ENCODE measurements around the gene LAMP5.

Gene LAMP5

DNA sequence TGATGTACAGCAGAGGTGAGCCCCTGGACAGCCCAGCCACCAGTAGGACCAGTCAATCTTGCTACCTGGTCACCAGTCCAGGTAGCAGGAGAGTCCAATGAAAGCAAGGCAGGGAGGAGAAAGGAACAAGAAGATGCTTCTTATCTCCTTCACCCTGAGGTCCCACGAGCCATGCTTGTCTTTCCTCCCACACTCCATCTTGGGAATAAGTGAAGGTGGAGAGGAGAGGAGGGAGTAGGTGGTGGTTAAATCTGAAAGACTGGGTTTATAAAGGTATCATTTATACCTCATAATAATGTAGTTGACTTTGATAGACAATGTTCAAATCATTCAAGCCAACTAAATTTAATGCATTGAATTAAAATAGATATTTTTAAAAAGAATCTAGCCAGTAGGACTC is 35.9 kb downstream of the LAMP5 start:
- H3K27ac ChIP-seq (ENCODE audit: low read length) = no peak overlapping the region
- no peaks in the 10 kb centered on the region for H3K27me3 ChIP-seq (ENCODE audit: control insufficient read depth, insufficient read depth, low read length)
- H3K9me3 ChIP-seq (ENCODE audit: control insufficient read depth, low read depth, low read length) = no peaks in the 10 kb centered on the region
- no peaks in the 10 kb centered on the region for H3K36me3 ChIP-seq (ENCODE audit: control insufficient read depth, low read depth, low read length)
- no peak overlapping the region for H3K9ac ChIP-seq (ENCODE audit: low read length)
- H3K4me3 ChIP-seq (ENCODE audit: low read length) = no peak overlapping the region
- no peaks in the 10 kb centered on the region for H3K4me1 ChIP-seq (ENCODE audit: control insufficient read depth, low read depth, low read length)

DNA sequence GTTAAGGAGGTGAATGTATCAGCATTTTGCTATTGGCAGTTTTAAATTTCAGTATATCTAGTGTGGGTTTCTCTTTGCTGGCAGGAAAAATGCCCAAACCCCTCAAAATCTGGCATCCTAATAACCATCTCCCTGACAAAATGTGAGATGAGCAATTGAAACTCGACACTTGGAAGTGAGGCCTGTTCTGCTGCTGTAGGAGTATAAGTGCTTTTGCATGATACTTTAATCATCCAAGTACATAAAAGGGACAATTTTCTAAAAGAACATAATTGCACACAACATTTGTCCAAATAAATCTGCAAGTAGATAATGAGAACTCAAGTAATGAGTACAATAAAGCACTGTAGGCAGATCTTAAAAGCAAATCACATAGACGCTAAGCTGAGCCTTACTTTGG is 36.5 kb downstream of the LAMP5 start:
- no peaks in the 10 kb centered on the region for H3K27me3 ChIP-seq (ENCODE audit: control insufficient read depth, insufficient read depth, low read length)
- H3K4me3 ChIP-seq (ENCODE audit: low read length) = no peak overlapping the region
- H3K4me1 ChIP-seq (ENCODE audit: control insufficient read depth, low read depth, low read length) = no peaks in the 10 kb centered on the region
- H3K9me3 ChIP-seq (ENCODE audit: control insufficient read depth, low read depth, low read length) = no peaks in the 10 kb centered on the region
- H3K9ac ChIP-seq (ENCODE audit: low read length) = no peak overlapping the region
- H3K36me3 ChIP-seq (ENCODE audit: control insufficient read depth, low read depth, low read length) = no peaks in the 10 kb centered on the region
- H3K27ac ChIP-seq (ENCODE audit: low read length) = no peak overlapping the region

DNA sequence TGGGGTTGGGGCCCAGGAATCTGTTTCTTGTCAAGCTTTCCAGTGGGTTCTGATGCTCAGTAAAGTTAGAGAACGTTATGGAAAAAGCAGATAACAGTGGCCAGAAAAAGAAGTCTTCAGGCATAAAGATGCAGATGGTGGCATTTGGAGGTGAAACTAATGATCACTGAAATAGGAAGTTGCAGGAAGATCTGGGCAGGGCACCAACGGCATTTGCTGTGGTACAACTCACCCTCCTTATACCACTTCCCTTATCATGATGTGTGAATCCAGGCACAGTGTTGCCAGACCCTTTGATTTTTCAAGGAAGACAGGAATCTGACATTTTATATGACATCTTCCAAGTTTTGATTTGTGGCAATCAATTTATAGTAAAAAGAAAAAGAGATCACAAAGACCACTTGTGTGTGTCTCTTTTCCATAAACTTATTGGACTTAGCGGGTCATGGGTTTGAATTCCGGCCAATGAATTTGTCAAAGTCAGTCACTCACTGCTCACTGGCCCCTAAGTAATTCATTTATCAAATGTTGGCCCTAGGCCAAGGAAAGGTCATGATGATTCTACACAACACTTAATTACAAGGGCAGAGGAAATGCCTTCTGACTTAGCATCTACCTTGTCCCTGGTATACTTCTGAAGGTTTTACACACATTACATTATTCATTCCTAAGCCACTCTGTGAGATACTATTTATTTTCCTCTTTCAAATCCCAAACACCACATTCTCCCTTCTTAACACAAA is 37.6 kb downstream of the LAMP5 start:
- no peak overlapping the region for H3K27ac ChIP-seq (ENCODE audit: low read length)
- H3K4me1 ChIP-seq (ENCODE audit: control insufficient read depth, low read depth, low read length) = no peaks in the 10 kb centered on the region
- H3K4me3 ChIP-seq (ENCODE audit: low read length) = no peak overlapping the region
- no peaks in the 10 kb centered on the region for H3K27me3 ChIP-seq (ENCODE audit: control insufficient read depth, insufficient read depth, low read length)
- H3K9ac ChIP-seq (ENCODE audit: low read length) = no peak overlapping the region
- H3K36me3 ChIP-seq (ENCODE audit: control insufficient read depth, low read depth, low read length) = no peaks in the 10 kb centered on the region
- H3K9me3 ChIP-seq (ENCODE audit: control insufficient read depth, low read depth, low read length) = no peaks in the 10 kb centered on the region

DNA sequence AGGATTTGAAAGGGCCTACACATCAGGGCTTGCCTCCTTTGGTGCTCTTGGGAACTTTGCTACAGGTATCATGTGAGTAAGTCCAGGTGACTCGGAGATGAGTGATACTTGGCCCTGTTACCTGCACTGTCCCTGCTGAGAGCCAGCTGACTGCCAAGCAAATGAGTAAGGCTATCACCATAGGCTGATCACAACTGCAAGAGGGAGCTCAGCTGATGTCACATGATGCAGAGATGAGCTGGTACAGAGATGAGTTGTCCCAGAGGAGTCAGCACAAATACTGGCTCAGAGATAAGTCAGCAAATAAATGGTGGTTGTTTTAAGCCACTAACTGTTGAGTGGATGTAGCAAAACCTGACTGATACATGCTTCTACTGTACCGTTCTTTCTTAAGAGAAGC is 41.4 kb downstream of the LAMP5 start:
- no peak overlapping the region for H3K4me3 ChIP-seq (ENCODE audit: low read length)
- no peaks in the 10 kb centered on the region for H3K27me3 ChIP-seq (ENCODE audit: control insufficient read depth, insufficient read depth, low read length)
- no peak overlapping the region for H3K27ac ChIP-seq (ENCODE audit: low read length)
- no peaks in the 10 kb centered on the region for H3K9me3 ChIP-seq (ENCODE audit: control insufficient read depth, low read depth, low read length)
- H3K4me1 ChIP-seq (ENCODE audit: control insufficient read depth, low read depth, low read length) = no peaks in the 10 kb centered on the region
- H3K36me3 ChIP-seq (ENCODE audit: control insufficient read depth, low read depth, low read length) = no peaks in the 10 kb centered on the region
- H3K9ac ChIP-seq (ENCODE audit: low read length) = no peak overlapping the region

DNA sequence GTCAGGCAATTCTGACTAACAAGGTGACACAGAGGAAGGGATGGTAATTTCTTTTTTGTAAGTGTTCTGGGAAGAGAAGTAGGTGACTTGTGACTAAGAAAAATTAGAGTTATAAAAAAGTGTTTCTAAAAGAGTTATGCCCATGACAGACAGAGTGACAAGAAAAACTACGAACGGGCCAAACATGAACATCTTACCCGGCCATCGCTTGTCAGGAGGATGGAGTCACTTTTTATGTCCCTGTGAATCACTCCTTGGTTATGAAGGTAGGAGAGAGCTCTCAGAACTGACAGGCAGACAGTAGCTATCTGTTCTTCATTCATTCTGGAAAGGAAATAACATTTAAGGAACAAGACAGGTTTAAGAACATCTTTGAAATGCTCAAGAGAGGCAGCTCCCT is 43.0 kb downstream of the LAMP5 start:
- Histone ChIP-seq H3K27ac (ENCODE audit: low read length) (no peak overlapping the region), H3K9ac (ENCODE audit: low read length) (no peak overlapping the region), H3K9me3 (ENCODE audit: control insufficient read depth, low read depth, low read length) (no peaks in the 10 kb centered on the region), H3K4me3 (ENCODE audit: low read length) (no peak overlapping the region), H3K4me1 (ENCODE audit: control insufficient read depth, low read depth, low read length) (no peaks in the 10 kb centered on the region), H3K27me3 (ENCODE audit: control insufficient read depth, insufficient read depth, low read length) (no peaks in the 10 kb centered on the region), H3K36me3 (ENCODE audit: control insufficient read depth, low read depth, low read length) (no peaks in the 10 kb centered on the region)

DNA sequence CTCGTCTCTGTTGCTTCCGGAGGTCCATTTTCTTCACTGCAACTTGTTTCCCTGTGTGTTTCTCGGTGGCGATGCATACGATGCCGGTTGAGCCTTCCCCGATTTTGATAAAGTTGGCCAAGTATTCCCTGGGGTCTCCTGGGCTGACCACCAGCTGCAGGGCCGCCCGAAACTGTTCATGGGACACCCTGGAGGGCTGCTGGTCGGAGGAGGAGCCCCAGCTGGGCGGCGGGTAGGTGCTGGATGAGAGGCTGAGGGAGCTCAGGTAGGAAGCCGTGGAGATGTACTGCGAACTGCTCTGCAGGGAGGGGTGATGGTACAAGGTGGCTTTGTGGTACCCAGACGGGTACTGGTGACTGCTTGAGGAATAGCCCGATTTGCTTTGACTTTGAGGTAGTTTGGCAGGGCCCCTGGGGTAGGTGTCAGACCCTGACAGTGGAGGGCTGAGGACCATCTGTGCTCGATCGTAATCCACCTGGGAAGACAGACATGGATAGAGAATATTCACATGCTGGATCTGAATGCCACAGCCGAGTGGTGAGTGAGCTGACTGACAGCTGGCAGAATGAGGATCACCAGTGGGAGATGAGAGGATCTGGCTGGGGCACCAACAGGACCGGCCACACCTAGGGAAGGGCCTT is 51.6 kb downstream of the LAMP5 start:
- Histone ChIP-seq H3K9me3 (ENCODE audit: control insufficient read depth, low read depth, low read length) (no peaks in the 10 kb centered on the region), H3K4me3 (ENCODE audit: low read length) (no peak overlapping the region), H3K4me1 (ENCODE audit: control insufficient read depth, low read depth, low read length) (peaks cover under 1% of the 10 kb centered on the region), H3K36me3 (ENCODE audit: control insufficient read depth, low read depth, low read length) (no peaks in the 10 kb centered on the region), H3K27me3 (ENCODE audit: control insufficient read depth, insufficient read depth, low read length) (peaks cover 8% of the 10 kb centered on the region), H3K9ac (ENCODE audit: low read length) (no peak overlapping the region), H3K27ac (ENCODE audit: low read length) (no peak overlapping the region)

DNA sequence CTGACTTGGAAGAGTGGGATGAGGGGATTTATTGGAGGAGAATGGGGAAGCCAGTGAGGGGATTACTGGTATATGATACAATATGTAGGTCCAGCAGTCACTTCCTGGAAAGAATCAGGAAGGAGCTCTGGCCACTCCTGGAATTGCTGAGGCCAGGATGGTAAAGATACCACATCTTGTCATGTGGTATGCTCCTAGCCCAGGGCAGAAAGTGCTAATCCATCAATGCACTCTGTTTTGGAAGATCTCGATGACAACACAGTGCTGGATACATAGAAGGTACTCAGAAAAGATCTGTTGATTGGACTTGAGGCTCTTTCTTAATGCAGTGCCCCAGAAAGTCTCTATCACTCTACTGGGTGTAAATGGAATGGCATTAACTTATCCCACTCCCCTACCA is 52.6 kb downstream of the LAMP5 start:
- no peak overlapping the region for H3K9ac ChIP-seq (ENCODE audit: low read length)
- H3K4me1 ChIP-seq (ENCODE audit: control insufficient read depth, low read depth, low read length) = peaks cover 10% of the 10 kb centered on the region
- no peaks in the 10 kb centered on the region for H3K36me3 ChIP-seq (ENCODE audit: control insufficient read depth, low read depth, low read length)
- H3K9me3 ChIP-seq (ENCODE audit: control insufficient read depth, low read depth, low read length) = no peaks in the 10 kb centered on the region
- no peak overlapping the region for H3K4me3 ChIP-seq (ENCODE audit: low read length)
- peaks cover 10% of the 10 kb centered on the region for H3K27me3 ChIP-seq (ENCODE audit: control insufficient read depth, insufficient read depth, low read length)
- no peak overlapping the region for H3K27ac ChIP-seq (ENCODE audit: low read length)

DNA sequence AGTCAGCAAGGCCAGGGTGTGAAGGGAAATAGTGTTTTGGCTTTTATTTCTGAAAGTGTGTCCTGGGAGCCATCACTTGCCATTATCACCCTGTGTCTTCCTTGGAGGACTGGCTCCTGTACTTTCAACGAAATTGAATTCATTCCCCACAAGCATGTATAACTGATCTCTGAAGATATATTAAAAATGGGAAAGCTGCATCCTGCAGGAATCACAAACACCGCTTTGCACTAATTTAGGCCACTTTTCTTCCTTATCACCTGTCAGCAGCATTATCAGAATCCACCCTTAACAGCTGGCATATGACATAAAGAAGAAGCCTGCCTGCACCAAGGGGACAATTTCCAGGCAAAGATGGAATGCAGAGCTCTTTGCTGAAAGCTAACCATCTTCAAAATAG is 56.2 kb downstream of the LAMP5 start:
- Histone ChIP-seq H3K27ac (ENCODE audit: low read length) (no peak overlapping the region), H3K9ac (ENCODE audit: low read length) (no peak overlapping the region), H3K9me3 (ENCODE audit: control insufficient read depth, low read depth, low read length) (no peaks in the 10 kb centered on the region), H3K4me3 (ENCODE audit: low read length) (no peak overlapping the region), H3K27me3 (ENCODE audit: control insufficient read depth, insufficient read depth, low read length) (peaks cover 27% of the 10 kb centered on the region), H3K36me3 (ENCODE audit: control insufficient read depth, low read depth, low read length) (no peaks in the 10 kb centered on the region), H3K4me1 (ENCODE audit: control insufficient read depth, low read depth, low read length) (peaks cover 45% of the 10 kb centered on the region)

DNA sequence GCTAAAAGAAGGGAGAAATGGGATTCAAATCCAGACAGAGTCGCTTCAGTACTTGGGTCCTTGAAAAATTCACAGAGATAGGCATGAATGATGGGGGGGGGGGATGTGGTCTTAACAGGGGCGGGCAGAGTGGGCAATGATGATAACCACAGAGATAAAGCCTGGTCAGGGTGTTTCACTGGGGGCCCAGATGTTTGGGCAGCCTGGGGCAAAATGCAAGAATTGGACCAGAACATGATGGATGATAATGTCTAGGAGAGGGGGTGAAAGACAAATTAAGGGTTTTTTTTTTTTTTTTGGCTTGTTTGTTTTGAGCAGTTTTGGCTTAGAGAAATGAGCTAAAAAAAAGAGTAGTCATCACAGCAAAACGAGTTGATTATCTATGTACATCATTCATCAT is 57.4 kb downstream of the LAMP5 start:
- Histone ChIP-seq H3K4me1 (ENCODE audit: control insufficient read depth, low read depth, low read length) (peaks cover 53% of the 10 kb centered on the region), H3K27me3 (ENCODE audit: control insufficient read depth, insufficient read depth, low read length) (peaks cover 35% of the 10 kb centered on the region), H3K9ac (ENCODE audit: low read length) (peak overlapping the region; percentile 65), H3K9me3 (ENCODE audit: control insufficient read depth, low read depth, low read length) (no peaks in the 10 kb centered on the region), H3K27ac (ENCODE audit: low read length) (peak overlapping the region; percentile 92), H3K4me3 (ENCODE audit: low read length) (peak overlapping the region; percentile 37), H3K36me3 (ENCODE audit: control insufficient read depth, low read depth, low read length) (no peaks in the 10 kb centered on the region)

DNA sequence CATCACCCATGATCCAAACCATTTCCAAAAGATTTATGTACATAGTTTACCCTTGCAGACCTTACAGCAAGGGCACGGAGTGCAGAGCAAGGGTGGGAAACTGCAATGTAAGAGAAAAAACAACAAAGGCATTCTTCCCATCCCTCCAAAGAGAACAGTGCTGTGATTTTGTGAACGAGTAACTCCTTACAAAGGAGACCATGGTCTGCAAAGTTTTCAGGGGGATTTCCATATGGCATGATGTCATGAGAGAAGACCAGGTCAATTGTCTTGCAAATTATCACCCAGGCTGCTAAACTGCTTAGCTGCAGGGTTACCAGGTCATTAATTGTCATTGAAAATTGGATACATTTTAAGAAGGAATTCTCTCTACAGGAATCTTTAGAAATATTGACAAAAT is 58.3 kb downstream of the LAMP5 start:
- Histone ChIP-seq H3K36me3 (ENCODE audit: control insufficient read depth, low read depth, low read length) (no peaks in the 10 kb centered on the region), H3K27me3 (ENCODE audit: control insufficient read depth, insufficient read depth, low read length) (peaks cover 35% of the 10 kb centered on the region), H3K27ac (ENCODE audit: low read length) (peak overlapping the region; percentile 92), H3K9me3 (ENCODE audit: control insufficient read depth, low read depth, low read length) (no peaks in the 10 kb centered on the region), H3K4me3 (ENCODE audit: low read length) (peak overlapping the region; percentile 37), H3K9ac (ENCODE audit: low read length) (peak overlapping the region; percentile 65), H3K4me1 (ENCODE audit: control insufficient read depth, low read depth, low read length) (peaks cover 60% of the 10 kb centered on the region)

DNA sequence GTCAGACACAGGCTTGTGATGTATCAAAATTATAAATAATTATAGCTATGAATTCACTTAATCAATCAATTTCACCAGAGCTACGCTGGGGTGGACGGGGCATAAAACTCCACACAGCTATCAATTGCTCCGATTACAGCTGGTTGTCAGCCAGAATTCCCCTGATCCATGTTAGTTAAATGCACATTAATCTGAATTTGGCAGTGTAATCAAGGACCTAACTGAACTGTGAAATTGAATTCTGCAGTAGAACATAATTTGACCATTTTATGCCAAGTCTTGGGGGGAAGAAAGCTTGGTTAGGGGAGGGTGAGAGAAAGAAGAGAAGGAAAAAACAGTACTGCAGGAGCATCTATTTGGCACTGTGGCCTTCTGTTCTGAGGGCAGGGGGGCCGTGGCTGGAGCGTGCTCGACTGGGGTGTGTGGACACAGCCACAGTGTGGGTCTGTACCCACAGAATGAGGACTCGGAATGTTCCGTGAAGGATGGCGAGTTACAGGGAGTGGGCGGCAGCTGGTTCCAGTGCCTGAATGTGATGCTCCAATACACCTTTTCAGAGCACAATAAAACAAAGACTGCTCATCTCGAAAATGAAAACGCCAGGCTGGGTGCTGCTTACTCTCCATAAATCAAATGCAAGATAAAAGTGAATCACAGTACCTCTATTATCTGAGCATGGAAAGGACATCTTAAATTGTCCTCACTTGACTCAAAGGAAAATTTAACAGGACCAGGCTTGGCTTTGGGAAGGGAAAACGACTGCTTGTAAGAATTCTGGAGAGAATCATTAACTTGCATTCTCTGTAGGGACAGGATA is 59.2 kb downstream of the LAMP5 start:
- peak overlapping the region; percentile 12 for H3K4me3 ChIP-seq (ENCODE audit: low read length)
- H3K9ac ChIP-seq (ENCODE audit: low read length) = peak overlapping the region; percentile 65
- H3K36me3 ChIP-seq (ENCODE audit: control insufficient read depth, low read depth, low read length) = no peaks in the 10 kb centered on the region
- H3K27ac ChIP-seq (ENCODE audit: low read length) = peak overlapping the region; percentile 50
- peaks cover 60% of the 10 kb centered on the region for H3K4me1 ChIP-seq (ENCODE audit: control insufficient read depth, low read depth, low read length)
- H3K27me3 ChIP-seq (ENCODE audit: control insufficient read depth, insufficient read depth, low read length) = peaks cover 35% of the 10 kb centered on the region
- no peaks in the 10 kb centered on the region for H3K9me3 ChIP-seq (ENCODE audit: control insufficient read depth, low read depth, low read length)

All from iPS-18a (cell line).